GM19438 (cell line): ENCODE data around the gene COMMD4.
"Not testable (repeated sequence)": the region's sequence is repeated elsewhere in the genome, so short reads cannot be mapped to it uniquely, and the experiment has no call there.

Experiments
- ATAC-seq: cut with Tn5 transposase; IDR thresholded peaks from one replicate; pipeline ENCODE4 v1.9.1; 2021; ENCODE audit warnings: low read depth; ENCODE audit not compliant: unreplicated experiment

Gene COMMD4

GRCh38 chr15:75335705-75336355 is at the start of gene COMMD4:
Gene COMMD4 (plus strand): TSS chr15:75336063. CDS start chr15:75336090, 27 bp downstream.
- ATAC-seq = peak; percentile 59

GRCh38 chr15:75293660-75294059 is 42.2 kb upstream of the COMMD4 start:
- not testable (repeated sequence) for ATAC-seq

- ATAC-seq = peak; percentile 68
Observed at GRCh38 chr15:75298541-75299310, 37.1 kb upstream of the COMMD4 start.

GRCh38 chr15:75299311-75299688 is 36.6 kb upstream of the COMMD4 start:
- peak; percentile 47 for ATAC-seq

- not testable (repeated sequence) for ATAC-seq
Observed at GRCh38 chr15:75300026-75300425, 35.8 kb upstream of the COMMD4 start.

- ATAC-seq = no peak
Observed at GRCh38 chr15:75302318-75302717, 33.5 kb upstream of the COMMD4 start.

- not testable (repeated sequence) for ATAC-seq
Observed at GRCh38 chr15:75302753-75303152, 33.1 kb upstream of the COMMD4 start.

GRCh38 chr15:75306188-75306587 is 29.7 kb upstream of the COMMD4 start:
- ATAC-seq = no peak

- ATAC-seq = no peak
Observed at GRCh38 chr15:75307778-75308390, 28.0 kb upstream of the COMMD4 start.

GRCh38 chr15:75309711-75310110 is 26.2 kb upstream of the COMMD4 start:
- no peak for ATAC-seq

- ATAC-seq = not testable (repeated sequence)
Observed at GRCh38 chr15:75312548-75312947, 23.3 kb upstream of the COMMD4 start.

- ATAC-seq = no peak
Observed at GRCh38 chr15:75313116-75313845, 22.6 kb upstream of the COMMD4 start.

GRCh38 chr15:75314552-75315290 is 21.1 kb upstream of the COMMD4 start:
- ATAC-seq = no peak

- ATAC-seq = not testable (repeated sequence)
Observed at GRCh38 chr15:75319231-75319897, 16.5 kb upstream of the COMMD4 start.

GRCh38 chr15:75321711-75322110 is 14.2 kb upstream of the COMMD4 start:
- ATAC-seq = no peak

- ATAC-seq = no peak
Observed at GRCh38 chr15:75325922-75326321, 9.9 kb upstream of the COMMD4 start.

- ATAC-seq = no peak
Observed at GRCh38 chr15:75327005-75327404, 8.9 kb upstream of the COMMD4 start.

- no peak for ATAC-seq
Observed at GRCh38 chr15:75327491-75327890, 8.4 kb upstream of the COMMD4 start.

GRCh38 chr15:75328493-75329314 is 7.2 kb upstream of the COMMD4 start:
- ATAC-seq = no peak
